ENCODE data around the gene PTPRD. TPM values are rescaled to one million over a fixed set of nuclear protein-coding genes. Genes with fewer than 3 reads are reported as not detected.

Gene PTPRD
- total RNA-seq, 1 donor: 11.5 TPM

DNA sequence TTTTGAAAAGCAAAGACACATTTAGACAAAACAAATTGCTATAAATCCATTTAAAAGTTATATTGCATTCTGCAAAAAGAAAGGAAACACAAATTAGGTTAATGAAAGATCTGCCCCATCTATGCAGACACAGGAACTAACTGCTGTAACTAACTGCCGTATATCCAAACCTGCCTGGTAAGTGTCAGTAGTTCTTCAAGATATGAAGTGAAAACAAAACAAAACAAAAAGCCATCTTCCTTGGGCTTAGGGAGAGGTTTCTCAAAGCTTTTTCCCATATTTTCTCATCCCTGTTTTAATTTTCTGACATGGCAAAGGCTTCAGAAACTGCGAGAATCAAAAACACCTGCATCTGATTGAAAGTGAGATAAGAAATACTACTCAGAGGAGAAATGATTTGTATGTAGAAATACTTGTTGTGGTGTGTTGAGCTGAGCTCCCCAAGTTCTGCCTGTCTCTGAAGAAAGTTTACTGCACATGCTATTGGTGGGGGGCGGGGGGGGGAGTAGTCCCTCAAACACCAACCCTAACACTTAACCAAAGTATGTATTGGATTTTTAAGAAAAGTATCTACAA, 750.5 kb downstream of the PTPRD start:
- TF ChIP-seq, protein P1, sequence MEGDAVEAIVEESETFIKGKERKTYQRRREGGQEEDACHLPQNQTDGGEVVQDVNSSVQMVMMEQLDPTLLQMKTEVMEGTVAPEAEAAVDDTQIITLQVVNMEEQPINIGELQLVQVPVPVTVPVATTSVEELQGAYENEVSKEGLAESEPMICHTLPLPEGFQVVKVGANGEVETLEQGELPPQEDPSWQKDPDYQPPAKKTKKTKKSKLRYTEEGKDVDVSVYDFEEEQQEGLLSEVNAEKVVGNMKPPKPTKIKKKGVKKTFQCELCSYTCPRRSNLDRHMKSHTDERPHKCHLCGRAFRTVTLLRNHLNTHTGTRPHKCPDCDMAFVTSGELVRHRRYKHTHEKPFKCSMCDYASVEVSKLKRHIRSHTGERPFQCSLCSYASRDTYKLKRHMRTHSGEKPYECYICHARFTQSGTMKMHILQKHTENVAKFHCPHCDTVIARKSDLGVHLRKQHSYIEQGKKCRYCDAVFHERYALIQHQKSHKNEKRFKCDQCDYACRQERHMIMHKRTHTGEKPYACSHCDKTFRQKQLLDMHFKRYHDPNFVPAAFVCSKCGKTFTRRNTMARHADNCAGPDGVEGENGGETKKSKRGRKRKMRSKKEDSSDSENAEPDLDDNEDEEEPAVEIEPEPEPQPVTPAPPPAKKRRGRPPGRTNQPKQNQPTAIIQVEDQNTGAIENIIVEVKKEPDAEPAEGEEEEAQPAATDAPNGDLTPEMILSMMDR (IDR thresholded peaks at IDR 0.05; ENCODE audit: insufficient read depth, low read length): no peak
- no peak for DNase-seq (ENCODE audit: low read depth)
- no peak overlapping the region for H3K4me3 ChIP-seq (ENCODE audit: low read depth, low read length)

DNA sequence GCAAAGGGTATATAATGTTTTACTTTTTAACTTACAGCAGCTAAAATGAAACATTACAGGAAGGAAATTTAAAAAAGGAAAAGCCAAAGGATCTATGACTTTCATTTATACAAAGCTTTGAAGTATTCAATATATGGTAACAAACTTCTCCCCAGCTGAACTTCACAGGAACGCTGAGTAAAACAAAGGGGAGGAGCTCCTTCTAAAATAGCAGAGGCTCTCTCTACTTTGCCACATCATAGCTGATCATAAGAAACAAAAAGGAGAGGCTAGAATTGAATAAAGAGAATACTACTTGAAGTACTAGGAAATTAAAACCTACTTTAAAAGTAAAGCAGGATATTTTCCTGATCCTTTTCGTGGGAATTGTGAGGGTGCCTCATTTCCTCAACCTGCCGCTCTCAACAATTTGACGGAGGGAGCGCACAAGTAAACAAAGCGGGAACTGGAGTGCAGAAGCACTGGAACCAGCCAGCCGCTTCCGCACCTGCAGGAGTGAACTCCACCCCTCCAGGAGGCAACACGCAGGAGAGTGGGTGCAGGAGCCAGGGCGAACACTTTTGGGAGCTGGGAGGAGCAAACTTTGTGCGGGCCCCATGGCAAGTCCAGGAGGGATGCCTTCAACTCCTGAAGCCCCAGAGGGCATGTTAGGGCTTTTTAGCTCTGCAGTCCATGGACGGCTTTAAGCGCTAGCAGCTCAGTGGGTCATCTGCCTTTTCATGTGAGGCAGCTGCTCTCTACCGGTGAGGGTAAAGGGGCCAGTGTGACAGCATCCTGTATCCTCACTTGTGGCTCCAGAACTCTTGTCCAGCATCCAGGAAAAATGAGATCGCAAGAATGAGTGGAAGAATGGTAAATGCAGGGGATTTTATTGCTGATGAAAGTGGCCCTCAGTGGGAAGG, 757.4 kb downstream of the PTPRD start:
- no peak overlapping the region for H3K4me3 ChIP-seq (ENCODE audit: low read depth, low read length)
- TF ChIP-seq, protein P1 (IDR thresholded peaks at IDR 0.05; ENCODE audit: insufficient read depth, low read length): no peak
- DNase-seq (ENCODE audit: low read depth): no peak

DNA sequence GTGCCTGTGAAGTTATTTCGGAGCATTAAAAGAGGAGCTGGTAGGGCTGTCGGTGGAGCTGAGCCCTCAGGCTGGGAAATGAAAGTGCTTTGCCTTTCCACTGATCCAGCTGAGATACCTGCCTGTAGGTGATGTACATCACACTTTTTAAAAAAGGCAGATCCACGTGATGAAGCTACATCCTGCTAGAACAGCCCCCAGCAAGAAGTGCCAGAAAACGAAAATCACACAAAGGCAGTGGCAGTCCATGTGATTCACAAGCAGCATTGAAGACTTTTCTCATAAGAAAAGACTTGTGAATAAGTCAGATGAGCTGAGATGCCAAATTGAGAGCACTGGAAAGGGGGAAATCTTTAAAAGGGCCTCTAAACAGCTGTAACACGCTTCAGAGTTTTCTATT, 765.1 kb downstream of the PTPRD start:
- TF ChIP-seq, protein P1 (IDR thresholded peaks at IDR 0.05; ENCODE audit: insufficient read depth, low read length): no peak
- no peak for DNase-seq (ENCODE audit: low read depth)
- no peak overlapping the region for H3K4me3 ChIP-seq (ENCODE audit: low read depth, low read length)

DNA sequence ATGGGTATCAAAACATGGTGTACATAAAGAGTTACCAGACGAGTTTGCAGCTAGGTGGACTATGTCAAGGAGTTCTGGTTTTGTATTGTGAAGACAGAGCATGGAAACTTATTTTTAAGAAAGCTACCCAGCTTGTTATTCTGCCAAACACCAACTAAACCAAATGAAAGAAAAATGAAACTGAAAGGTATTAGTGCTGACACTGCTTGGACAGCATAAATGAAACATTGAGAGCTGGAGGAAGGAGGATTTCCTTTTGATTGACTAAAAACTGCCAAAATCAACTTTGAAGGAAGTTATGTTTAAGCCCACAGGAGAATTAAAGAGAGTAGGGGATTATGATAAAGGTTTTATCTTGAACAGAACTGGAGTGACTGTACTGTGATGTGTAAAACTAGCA, 766.2 kb downstream of the PTPRD start:
- TF ChIP-seq, protein P1 (IDR thresholded peaks at IDR 0.05; ENCODE audit: insufficient read depth, low read length): no peak
- no peak for DNase-seq (ENCODE audit: low read depth)
- H3K4me3 ChIP-seq (ENCODE audit: low read depth, low read length): no peak overlapping the region

DNA sequence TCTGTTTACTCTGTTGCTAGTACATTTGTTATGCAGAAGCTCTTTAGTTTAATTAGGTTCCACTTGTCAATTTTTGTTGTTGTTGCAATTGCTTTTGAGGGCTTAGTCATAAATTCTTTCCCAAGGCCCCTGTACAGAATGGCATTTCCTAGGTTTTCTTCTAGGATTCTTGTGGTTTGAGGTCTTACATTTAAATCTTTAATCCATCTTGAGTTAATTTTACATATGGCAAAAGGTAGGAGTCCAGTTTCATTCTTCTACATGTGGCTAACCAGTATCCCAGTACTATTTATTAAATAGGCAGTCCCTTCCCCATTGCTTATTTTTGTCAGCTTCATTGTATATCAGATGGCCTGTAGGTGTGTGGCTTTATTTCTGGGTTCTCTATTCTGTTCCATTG, 792.4 kb downstream of the PTPRD start:
- DNase-seq (ENCODE audit: low read depth): no peak
- TF ChIP-seq, protein P1 (IDR thresholded peaks at IDR 0.05; ENCODE audit: insufficient read depth, low read length): no peak

DNA sequence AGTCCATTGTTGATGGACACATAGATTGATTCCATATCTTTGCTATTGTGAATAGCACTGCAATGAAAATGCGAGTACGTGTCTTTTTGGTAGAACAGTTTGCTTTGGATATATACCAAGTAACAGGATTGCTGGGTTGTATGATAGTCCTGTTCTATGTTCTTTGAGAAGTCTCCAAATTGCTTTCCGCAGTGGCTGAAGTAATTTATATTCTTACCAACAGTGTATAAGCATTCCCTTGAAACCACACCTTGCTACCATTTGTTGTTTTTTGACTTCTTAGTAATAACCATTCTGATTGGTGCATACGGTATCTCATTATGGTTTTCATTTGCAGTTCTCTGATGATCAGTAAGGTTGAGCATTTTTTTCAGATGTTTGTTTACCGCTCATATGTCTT, 792.9 kb downstream of the PTPRD start:
- TF ChIP-seq, protein P1 (IDR thresholded peaks at IDR 0.05; ENCODE audit: insufficient read depth, low read length): no peak
- no peak overlapping the region for H3K4me3 ChIP-seq (ENCODE audit: low read depth, low read length)
- no peak for DNase-seq (ENCODE audit: low read depth)

More for the DNA sequence above, 792.4 kb downstream of the PTPRD start:
- no peak overlapping the region for H3K4me3 ChIP-seq (ENCODE audit: low read depth, low read length)
